ENCODE measurements around the gene TMEM54. TPM values are rescaled to one million over a fixed set of nuclear protein-coding genes. Genes with fewer than 3 reads are reported as not detected.
A peak's percentile ranks its signal among the peaks of the same experiment; 100 is the strongest.

Gene TMEM54
- total RNA-seq, 4 donors from 2014 or later = 13.1 to 41.4 (median 26.3) TPM

- H3K27me3 ChIP-seq = peaks cover 0 to 25% of the 10 kb centered on the region in 2 donors
- TF ChIP-seq CTCF (IDR thresholded peaks at IDR 0.05) = no peak
- TF ChIP-seq POLR2A (IDR thresholded peaks at IDR 0.05) = no peak
- TF ChIP-seq EP300 (IDR thresholded peaks at IDR 0.05) = no peak
- no peak overlapping the region for H3K27ac ChIP-seq
- H3K4me1 ChIP-seq = peaks cover 0 to 20% (median 12%) of the 10 kb centered on the region in 4 donors
- no peaks in the 10 kb centered on the region for H3K36me3 ChIP-seq
- no peak for DNase-seq (ENCODE audit: low spot score in 2 of 2)
- no peak overlapping the region for H3K4me3 ChIP-seq
- 85 to 88% methylated on average over 2 of the region's 2 CpGs for WGBS, 2 donors
- H3K9me3 ChIP-seq = no peaks in the 10 kb centered on the region
Measured at GRCh38 chr1:32928285-32928684, 27.1 kb upstream of the TMEM54 start.

- Histone ChIP-seq H3K4me3 (no peak overlapping the region), H3K36me3 (no peaks in the 10 kb centered on the region), H3K9me3 (no peaks in the 10 kb centered on the region), H3K4me1 (peaks cover 0 to 17% (median 12%) of the 10 kb centered on the region in 4 donors), H3K27ac (no peak overlapping the region), H3K27me3 (peaks cover 0 to 25% of the 10 kb centered on the region in 2 donors)
- no peak for DNase-seq (ENCODE audit: low spot score in 2 of 2)
- WGBS, 2 donors = 87 to 93% methylated on average over 2 of the region's 2 CpGs
- no peak for TF ChIP-seq EP300 (IDR thresholded peaks at IDR 0.05)
- no peak for TF ChIP-seq POLR2A (IDR thresholded peaks at IDR 0.05)
- no peak for TF ChIP-seq CTCF (IDR thresholded peaks at IDR 0.05)
Measured at GRCh38 chr1:32927441-32927840, 26.3 kb upstream of the TMEM54 start.

GRCh38 chr1:32926562-32926961, 25.4 kb upstream of the TMEM54 start:
- Histone ChIP-seq H3K36me3 (no peaks in the 10 kb centered on the region), H3K4me1 (peaks cover 0 to 17% (median 12%) of the 10 kb centered on the region in 4 donors), H3K27ac (no peak overlapping the region), H3K4me3 (no peak overlapping the region), H3K27me3 (peaks cover 0 to 31% of the 10 kb centered on the region in 2 donors), H3K9me3 (no peaks in the 10 kb centered on the region)
- no peak for TF ChIP-seq EP300 (IDR thresholded peaks at IDR 0.05)
- no peak for TF ChIP-seq POLR2A (IDR thresholded peaks at IDR 0.05)
- no peak for DNase-seq (ENCODE audit: low spot score in 2 of 2)
- 80 to 89% methylated on average over 6 of the region's 6 CpGs for WGBS, 2 donors

- peaks cover 0 to 17% (median 12%) of the 10 kb centered on the region in 4 donors for H3K4me1 ChIP-seq
- H3K36me3 ChIP-seq = no peaks in the 10 kb centered on the region
- no peaks in the 10 kb centered on the region for H3K9me3 ChIP-seq
- no peak for DNase-seq (ENCODE audit: low spot score in 2 of 2)
- H3K27me3 ChIP-seq = peaks cover 0 to 31% of the 10 kb centered on the region in 2 donors
- 36 to 47% methylated on average over 21 to 24 of the region's 24 CpGs for WGBS, 2 donors
- H3K4me3 ChIP-seq = no peak overlapping the region
- TF ChIP-seq POLR2A (IDR thresholded peaks at IDR 0.05) = no peak
- TF ChIP-seq CTCF (IDR thresholded peaks at IDR 0.05) = no peak
- no peak for TF ChIP-seq EP300 (IDR thresholded peaks at IDR 0.05)
- no peak overlapping the region for H3K27ac ChIP-seq
Measured at GRCh38 chr1:32925403-32926162, 24.4 kb upstream of the TMEM54 start.

GRCh38 chr1:32924881-32925344, 23.7 kb upstream of the TMEM54 start:
- Histone ChIP-seq H3K27ac (peak overlapping the region in 1 of 4 donors; percentile 3), H3K4me1 (peaks cover 0 to 17% (median 12%) of the 10 kb centered on the region in 4 donors), H3K4me3 (peak overlapping the region in 3 of 4 donors; percentile 1 to 26 (median 16)), H3K27me3 (peaks cover 0 to 31% of the 10 kb centered on the region in 2 donors), H3K9me3 (no peaks in the 10 kb centered on the region), H3K36me3 (no peaks in the 10 kb centered on the region)
- WGBS, 2 donors = 15 to 18% methylated on average over 15 to 31 of the region's 31 CpGs
- no peak for DNase-seq (ENCODE audit: low spot score in 2 of 2)
- TF ChIP-seq POLR2A (IDR thresholded peaks at IDR 0.05) (no peak), CTCF (IDR thresholded peaks at IDR 0.05) (peak in 2 of 5 experiments; percentile 9 to 19), EP300 (IDR thresholded peaks at IDR 0.05) (no peak)
